GM12892 (cell line): Measurements from ENCODE around the gene TCF12.

ENCODE experiments used
- POLR2AphosphoS5 ChIP-seq: IDR thresholded peaks from 2 replicates; pipeline ENCODE4 v1.6.1; 2011; ENCODE audit warnings: low read depth, low read length, control low read depth
- TAF1 ChIP-seq: IDR thresholded peaks from 2 replicates; pipeline ENCODE4 v1.6.1; 2011; ENCODE audit warnings: low read depth, mild to moderate bottlenecking, control low read depth, low read length, borderline replicate concordance

DNA sequence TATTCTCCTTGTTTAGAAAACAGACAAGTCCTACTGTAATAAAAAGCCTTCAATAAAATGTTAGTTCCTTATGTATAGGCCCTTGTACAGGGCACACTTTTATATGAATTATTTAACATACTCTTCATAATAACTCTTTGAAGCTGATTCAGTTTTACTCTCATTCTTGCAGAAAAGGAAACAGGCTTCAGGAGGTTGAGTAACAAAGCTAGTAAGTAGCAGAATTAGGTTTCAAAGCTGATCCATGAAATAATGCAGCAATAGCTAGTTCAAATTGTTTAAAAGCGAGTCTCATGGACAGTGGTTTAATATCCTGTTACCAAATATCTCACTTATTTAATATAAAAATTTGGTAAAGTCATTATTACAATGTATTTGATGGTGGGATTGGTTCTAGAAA lies 25.0 kb downstream of the TCF12 start:
- TF ChIP-seq TAF1 (no peak), POLR2AphosphoS5 (no peak)
